Forelimb muscle (tissue), 1 donor: Measurements from ENCODE around the gene DNASE2B. TPM values are rescaled to one million over a fixed set of nuclear protein-coding genes. Genes with fewer than 3 reads are reported as not detected.
A peak's percentile ranks its signal among the peaks of the same experiment; 100 is the strongest.
"Not testable (repeated sequence)": the region's sequence is repeated elsewhere in the genome, so short reads cannot be mapped to it uniquely, and the experiment has no call there.

ENCODE experiments used
- DNase-seq: peaks from one replicate; pipeline ENCODE4 v3.0.0-alpha.2; 2013; ENCODE audit warnings: low read depth
- polyA plus RNA-seq: library from polyadenylated mRNA; unstranded; fragments of 120-200 nt; gene quantifications from one replicate; pipeline ENCODE4 v1.2.1, GENCODE V29; 2013; ENCODE audit not compliant: insufficient read length

DNASE2B gene
- polyA plus RNA-seq, 1 donor, result not detected

DNA sequence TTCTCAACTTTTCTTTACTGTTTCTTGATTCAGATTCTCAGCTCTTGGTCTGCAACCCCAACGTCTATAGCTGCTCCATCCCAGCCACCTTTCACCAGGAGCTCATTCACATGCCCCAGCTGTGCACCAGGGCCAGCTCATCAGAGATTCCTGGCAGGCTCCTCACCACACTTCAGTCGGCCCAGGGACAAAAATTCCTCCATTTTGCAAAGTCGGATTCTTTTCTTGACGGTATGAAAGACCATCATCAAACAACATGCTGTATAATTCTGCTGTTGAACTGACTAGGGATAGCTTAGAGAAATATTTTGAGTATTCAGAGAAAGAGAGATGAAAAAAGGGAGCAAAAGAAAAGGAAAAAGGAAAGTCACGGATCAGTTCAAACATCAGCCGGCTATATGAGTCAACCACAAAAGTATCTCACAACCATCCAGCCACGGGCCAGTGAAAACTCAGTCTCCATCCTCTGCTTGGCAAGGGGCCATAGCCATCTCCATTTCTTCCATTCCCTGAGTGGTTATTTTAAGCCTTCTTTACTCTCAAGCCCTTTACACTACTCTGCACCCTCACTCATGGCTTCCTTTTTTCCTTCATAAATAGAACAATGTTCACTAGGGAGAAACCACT, 14.1 kb downstream of the DNASE2B start:
- no peak for DNase-seq

DNA sequence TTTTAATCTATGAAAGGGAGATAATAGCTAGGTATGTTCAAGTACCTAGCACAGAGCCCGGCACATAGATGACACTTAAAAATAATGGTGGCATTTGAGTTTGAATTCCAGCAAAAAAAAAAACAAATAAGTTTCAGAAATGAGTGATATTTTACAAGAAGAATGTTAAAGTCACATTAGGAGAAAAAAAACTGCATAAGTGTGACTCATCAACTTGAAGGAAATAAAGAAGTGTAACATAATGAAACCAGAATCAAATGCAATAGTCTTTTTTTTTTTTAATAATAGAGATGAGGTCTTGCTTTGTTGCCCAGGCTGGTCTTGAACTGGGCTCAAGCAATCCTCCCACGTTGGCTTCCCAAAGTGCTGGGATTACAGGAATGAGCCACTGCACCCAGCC, 17.1 kb downstream of the DNASE2B start:
- DNase-seq, result no peak

DNA sequence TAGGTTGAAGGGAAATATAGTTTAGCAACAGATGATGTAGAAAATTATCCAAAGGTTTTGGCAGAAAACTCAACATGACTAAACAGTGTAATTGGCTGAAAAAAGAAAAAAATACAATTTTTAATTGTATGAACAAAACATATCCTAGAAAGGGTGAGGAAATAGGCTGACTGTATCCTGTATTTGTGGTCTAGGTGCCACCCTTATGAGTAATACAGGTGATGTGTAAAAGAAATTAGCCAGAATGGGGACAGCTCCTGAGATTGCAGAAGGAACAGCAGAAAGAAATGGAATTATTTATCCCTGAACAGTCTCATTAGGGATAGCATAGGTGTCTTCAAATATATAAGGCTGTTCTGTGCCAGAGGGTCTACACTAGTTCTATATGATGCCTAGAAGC, 24.6 kb downstream of the DNASE2B start:
- no peak for DNase-seq

DNA sequence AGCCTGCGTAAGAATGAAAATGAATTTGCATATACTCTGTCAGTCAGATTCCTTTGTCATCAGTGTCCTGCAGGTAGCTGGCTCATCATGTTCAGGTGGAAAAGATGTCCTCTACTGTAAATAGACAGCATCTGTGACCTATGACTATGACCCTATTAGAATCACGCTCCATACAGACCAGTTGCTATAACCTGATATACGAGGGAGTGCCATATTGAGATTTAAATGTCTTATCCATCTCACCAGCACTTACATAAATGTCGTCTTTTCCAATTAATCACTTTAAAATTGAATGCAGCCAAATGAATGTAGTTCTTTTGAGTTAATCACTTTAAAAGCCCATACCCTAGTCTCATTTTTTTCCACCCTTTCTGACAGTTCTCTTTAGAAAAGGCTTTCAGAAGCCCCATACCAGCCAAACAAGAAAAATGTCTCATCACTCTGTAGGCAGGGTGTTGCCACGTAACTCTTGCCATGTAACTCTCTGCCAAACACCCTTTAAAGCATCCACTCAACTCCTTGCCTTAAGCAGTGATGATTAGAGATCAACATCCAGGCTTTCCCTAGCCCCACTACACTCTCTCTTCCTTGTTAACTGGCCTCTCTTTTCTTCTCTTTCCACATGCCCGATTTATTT, 26.3 kb downstream of the DNASE2B start:
- no peak for DNase-seq

DNA sequence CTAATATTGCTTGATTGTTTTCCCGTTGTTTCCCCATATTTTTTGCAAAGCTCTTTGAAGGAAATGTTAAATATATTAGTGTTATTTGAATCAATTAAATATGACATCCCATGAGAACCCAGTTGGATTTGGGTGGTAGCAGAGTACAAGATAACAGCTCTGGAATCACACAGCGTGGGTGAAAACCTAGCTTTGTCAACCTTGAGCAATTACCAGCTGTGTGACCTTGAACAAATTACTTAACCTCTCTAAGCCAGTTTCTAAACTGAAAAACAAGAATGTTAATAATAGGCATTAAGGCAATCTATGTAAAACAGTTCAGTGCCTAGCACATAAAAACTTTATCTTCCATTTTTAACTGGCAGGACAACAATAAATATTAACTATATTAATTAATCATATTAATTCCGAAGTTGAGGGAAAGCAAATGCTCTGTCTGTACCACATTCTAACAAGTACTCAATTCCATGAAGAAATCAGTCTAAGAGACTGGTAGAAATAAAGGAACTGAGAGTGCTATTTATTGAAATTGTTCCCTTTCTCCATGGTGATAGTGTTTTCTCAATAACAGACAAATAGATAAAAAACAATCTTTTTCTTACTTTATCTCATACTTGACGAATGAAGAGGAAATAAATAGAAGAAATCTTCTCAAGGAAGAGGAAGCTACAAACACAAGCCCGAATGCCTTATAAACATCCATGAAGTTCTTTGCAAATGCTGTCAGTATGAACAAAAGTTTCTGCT, 27.0 kb downstream of the DNASE2B start:
- DNase-seq, result no peak

DNA sequence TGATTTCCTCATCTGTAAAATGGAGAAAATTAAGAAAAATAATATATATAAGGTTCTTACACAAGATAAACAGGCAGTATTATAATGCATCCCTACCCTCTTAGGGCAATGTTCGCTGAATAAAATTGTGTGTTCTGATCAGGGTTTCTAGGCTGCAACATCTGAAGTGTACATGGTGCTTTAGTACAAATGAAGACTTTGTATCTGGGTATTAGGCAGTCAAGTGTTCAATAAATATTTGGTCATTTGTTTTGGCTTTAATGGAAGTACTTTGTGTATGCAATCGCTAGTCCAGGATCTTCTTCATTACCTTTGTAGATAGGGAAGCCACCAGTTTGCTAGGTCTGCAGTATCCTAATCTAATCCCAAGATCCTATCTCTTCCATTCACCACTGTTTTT, 28.1 kb downstream of the DNASE2B start:
- no peak for DNase-seq

DNA sequence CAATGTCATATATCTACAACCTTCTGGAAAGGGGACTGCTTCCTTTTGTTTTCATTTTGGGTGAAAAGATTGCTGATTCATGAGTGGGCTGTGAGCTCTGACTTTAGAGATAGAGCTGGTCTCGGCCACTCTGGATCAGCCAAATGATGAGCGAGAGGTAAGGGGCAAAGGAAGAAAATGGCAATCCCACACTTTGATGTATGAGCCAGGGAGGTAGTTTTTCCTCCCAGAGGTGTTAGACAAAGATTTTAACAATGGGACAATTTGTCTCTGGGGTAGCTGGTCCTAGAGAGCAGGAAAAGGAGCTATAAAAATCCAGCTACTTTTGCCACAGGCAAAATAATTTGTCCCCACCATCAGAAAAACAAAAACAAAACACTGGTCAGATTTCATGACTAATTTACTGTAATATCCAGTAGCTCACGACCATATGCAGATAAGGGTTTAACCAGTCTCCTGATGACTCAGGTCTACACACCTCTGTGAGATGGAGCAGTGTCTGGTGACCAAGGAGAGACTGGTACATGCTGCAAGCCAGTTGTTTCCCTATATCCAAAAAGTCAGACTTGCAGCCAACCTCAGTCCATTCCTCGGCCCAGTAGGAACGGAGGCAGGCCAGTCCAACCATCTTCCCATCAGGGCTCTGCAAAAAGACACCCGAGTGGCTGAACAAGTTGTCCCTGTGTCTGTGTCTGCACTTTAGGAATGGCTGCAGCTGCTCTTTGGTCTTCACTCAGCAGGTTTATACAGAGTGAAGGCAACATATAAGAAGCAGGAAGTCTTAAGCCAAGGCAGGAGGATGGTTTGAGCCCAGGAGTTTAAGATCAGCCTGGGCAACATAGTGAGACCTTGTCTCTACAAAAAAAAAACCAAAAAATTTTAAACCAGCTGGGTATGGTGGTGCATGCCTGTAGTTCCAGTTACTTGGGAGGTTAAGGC, 29.2 kb downstream of the DNASE2B start:
- DNase-seq, result no peak

DNA sequence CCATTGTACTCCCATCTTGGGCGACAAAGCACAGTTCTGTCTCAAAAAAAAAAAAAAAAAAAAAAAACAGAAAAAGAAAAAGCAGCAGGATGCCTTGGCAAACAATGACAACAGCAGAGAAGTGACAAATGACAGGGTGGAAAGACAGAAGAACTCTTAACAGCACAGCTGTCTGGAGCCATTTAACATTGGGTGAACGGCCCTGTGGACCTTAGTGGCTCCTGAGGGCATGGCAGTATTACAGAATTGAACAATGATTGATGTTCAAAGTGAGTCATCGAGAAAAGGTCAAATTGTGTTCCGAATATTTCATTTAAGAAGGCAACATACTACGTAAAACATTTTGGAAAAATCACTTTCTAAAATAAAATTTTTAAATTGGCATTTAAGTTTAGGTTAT, 30.0 kb downstream of the DNASE2B start:
- no peak for DNase-seq

DNA sequence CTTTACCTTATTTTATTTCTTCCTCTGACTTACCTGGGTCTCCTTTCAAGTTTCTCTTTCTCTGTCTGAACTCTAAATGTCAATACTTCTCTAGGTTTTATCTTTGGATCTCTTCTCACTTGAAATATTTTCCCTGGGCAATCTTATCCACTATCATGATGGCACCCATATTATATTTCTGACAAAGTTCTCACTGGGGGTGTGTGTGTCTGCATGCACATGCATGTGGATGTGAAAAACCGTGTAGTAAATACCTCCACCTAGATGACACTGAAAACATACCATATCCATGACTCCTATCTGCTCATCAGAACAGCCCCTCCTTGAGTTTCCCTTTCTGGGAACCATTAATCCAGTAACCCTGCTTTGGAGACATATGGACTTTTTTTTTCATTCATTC, 30.9 kb downstream of the DNASE2B start:
- DNase-seq, result no peak

DNA sequence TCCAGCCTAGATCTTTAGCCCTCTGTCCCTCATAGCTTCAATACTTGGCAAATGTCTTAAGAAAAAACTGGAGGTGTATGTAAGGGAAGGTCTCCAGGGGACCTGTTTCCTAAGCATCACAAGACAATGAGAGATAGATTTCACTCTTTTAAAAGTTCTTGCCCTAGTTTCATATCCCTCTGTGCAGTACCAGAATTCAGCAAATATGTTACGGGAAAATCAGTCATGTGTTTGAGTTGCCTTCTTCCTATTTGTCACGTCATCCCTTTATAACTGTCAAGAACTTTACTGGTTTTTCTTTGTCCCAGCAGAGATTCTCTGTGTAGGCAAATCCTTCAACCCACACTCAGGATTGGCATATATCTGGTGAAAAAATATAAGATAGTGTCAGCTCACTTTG, 32.3 kb downstream of the DNASE2B start:
- DNase-seq, result no peak

DNA sequence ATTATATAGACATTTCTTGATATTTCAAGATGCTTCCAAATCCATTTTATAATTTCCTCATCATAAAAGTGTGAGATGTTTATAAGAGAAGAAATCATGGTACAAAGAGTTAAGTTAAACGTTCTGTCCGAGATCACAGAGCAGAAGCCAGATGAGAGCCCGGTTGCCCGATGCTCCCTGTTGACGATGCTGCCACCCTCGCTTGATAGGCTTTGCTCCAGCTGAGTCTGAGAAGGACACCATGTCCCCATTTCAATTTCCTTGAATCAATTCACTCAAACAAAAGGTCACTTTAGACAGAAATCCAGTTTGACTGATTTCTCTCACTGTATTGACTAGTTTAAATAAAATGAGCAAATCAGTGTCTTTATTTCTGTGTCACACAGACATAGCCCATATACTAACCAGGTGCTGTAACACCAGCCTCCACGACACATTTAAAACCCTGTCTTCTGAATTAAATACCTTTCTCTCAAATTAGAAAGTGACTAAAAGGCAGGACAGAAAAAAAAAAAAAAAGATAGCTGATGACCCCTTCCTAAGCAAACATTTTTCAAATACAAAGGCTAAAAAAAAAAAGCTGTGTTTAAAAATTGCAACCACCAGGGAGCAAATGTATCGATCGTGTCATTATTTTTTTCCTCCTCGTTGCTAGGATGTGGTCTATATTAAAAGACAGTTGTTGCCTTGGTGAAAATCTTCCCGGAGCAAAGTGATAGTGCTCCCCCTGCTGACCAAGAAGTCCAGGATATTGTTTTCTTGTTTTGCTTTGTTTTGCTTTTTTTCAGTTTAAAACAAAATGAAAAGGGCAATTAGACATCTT, 35.2 kb downstream of the DNASE2B start:
- DNase-seq, result peak; percentile 80

DNA sequence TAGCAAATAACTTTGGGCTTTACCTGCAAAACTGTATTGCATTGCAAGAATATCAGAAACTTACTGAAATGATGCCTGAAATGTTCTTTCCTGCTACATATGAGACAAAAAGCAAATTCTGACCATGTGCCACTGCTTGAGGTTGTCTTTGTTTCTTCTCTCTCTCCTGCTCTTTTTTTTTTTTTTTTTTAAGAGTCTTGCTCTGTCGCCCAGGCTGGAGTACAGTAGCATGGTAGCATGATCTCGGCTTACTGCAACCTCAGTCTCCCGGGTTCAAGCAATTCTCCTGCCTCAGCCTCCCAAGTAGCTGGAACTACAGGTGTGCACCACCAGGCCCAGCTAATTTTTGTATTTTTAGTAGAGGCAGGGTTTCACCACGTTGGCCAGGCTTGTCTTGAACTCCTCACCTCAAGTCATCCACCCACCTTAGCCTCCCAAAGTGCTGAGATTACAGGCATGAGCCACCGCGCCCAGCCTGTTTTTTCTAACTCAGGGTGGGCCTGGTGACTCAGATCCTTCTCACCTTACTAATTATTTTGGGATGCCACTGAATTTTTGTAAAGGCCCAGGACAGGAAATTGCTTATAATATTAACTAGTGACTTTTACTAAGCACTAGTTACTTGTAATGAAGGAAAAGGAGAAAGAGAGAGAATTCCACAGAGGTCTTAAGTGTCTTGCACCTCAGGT, 35.9 kb downstream of the DNASE2B start:
- DNase-seq, result no peak

DNA sequence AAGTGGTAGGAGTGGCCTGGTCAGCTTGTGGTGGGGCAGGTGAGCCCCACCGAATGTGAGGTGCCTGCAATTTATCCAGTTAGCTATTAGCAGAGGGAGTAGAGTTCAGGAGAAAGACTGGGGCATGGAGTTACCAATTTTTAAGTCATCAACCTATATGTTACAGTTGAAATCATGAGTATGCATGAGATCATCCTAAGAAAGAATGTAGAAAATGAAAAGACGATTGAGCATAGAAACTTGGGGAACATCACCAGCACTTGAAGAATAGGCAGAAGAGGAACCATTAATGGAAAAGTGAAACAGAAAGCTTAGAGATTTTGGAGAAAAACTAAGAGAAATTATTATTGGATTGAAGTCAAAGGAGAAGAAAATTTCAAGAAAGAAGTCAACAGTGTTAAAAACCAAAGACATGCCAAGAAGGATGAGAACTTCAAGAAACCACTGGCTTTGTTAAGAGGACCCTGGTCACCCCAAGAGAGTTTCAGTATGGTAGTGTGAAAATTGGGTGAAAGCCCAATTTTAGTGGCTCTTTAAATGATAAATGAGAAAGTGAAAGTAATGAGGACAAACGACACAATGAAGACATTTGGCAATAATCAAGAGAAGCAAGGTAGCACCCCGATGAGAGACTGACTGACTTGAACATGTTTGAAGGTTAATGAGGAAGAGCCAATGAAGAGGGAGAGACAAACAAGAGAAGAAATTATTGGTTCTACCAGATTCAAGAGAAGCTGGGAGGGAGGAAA, 36.7 kb downstream of the DNASE2B start:
- DNase-seq, result no peak

DNA sequence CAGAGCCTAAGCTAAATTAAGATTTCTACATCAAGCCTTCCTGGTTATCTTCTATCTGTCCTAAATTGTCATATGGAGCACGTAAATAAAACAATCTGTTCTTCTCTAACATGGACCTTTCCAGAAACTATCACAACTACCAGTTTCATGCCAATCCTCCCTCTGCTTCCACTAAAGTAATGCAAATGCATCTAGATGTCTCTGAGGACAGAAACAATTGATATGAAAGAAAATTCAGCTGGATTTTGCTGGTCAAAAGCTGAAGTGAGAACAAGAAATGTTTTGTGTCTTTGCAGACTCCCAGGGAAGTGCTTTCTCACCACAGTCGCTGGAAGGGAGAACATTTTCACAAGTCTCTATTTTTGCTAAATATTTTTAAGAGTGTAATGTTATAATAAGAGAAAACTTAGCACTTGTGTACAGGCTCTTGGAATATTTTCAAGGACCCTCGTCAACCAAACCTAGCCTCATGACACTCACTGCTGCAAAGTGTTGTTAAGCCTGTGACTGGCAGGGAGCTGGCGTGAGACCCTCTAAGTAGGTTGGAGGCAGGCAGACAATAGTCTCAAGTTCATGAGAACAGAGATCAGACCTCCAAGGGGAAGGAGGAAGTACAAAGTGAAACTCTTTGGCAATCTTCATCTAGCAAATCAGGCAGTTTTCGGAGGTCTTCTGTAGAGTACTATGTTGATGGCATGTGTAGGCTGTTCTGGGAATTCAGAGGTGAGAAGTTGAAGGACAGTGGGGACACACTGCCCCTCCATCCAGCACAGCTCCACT, 38.8 kb downstream of the DNASE2B start:
- no peak for DNase-seq

DNA sequence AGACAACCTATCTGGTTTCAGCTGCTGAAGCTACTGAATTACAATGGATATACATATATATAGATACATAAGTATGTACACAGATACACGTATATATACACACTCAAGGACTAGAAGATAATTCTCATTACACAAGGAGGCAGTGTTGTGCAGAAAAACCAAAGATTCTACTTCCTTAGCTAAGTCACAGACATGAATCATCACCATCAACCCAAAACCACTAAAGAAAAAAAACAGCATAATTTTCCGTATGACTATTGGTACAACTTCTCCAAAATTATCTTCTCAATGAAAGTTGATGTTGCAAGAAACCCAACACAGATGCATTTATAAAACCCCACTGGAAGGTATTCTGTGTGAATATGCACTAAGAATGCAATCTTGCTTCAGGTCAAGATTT, 44.0 kb downstream of the DNASE2B start:
- DNase-seq, result peak; percentile 38

DNA sequence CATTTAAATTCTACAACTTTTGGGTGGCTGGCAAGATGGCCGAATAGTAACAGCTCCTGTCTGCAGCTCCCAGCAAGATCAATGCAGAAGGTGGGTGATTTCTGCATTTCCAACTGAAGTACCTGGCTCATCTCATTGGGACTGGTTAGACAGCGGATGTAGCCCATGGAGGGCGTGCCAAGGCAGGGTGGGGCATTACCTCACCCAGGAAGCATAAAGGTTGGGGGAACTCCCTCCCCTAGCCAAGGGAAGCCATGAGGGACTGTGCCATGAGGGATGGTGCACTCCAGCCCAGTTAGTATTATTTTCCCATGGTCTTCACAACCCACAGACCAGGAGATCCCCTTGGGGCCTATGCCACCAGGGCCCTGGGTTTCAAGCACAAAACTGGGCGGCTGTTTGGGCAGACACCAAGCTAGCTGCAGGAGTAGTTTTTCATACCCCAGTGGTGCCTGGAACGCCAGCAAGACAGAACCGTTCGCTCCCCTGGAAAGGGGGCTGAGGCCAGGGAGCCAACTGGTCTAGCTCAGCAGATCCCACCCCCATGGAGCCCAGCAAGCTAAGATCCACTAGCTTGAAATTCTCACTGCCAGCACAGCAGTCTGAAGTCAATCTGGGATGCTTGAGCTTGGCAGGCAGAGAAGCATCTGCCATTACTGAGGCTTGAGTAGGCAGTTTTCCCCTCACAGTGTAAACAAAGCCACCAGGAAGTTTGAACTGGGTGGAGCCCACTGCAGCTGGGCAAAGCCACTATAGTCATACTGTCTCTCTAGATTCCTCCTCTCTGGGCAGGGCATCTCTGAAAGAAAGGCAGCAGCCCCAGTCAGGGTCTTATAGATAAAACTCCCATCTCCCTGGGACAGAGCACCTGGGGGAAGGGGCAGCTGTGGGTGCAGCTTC, 44.7 kb downstream of the DNASE2B start:
- DNase-seq, result not testable (repeated sequence)

DNA sequence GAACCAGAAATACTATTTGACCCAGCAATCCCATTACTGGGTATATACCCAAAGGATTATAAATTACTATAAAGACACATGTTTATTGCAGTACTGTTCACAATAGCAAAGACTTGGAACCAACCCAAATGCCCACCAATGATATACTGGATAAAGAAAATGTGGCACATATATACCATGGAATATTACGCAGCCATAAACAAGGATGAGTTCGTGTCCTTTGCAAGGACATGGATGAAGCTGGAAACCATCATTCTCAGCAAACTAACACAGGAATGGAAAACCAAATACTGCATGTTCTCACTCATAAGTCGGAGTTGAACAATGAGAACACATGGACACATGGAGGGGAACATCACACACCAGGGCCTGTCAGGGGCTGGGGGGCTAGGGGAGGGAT, 50.4 kb downstream of the DNASE2B start:
- DNase-seq, result not testable (repeated sequence)

DNA sequence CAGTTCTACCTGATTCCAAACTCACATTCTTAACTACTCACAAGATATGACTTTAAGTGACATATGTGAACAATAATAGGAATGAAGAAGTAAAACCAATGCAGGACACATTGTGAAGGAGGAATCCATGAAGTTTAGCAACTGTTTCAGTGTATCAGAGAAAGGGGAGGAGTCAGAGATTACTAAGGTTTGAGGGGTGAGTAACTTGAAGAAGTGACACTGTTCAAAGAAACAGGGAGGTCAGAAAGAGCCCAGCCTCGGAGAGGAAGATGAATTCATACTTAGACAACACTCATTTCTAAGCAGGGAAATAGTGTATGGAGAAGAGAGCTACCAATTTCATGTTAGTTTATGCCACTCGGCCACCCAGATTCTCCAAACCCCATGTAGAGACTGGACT, 52.6 kb downstream of the DNASE2B start:
- no peak for DNase-seq
